ENCODE data around the gene UBXN11.
A peak's percentile ranks its signal among the peaks of the same experiment; 100 is the strongest.
"Not testable (repeated sequence)": the region's sequence is repeated elsewhere in the genome, so short reads cannot be mapped to it uniquely, and the experiment has no call there.

Gene UBXN11

DNA sequence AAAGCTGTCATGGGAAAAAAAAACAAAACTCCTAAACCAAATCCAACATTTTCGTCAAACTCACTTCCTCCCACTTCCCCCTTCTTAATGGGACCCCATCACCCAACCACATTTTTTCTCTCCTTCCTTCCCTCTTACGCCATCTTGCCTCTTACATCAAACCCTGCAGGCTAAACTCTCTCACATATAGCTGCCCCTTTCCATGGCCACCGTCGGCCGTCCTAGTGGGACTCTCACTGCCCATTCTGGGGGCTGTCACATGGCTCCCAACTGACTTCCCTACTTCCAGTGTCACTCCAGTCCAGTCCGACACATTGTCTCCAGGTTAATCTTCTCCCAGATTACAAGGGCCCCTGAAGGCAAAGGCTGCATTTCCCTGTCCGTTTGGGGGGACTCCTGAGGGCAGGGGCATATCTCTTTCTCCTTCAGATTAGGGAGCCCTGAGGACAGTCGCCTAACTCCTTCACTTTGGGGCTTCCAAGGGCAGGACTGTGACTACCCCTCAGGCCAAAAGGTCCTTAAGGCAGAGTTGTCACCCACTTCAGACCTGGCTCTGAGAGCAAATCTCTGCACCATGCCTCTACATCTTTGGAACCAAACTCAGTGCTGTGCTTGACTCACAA, 658 bp downstream of the UBXN11 start:
- DNase-seq: no peak

DNA sequence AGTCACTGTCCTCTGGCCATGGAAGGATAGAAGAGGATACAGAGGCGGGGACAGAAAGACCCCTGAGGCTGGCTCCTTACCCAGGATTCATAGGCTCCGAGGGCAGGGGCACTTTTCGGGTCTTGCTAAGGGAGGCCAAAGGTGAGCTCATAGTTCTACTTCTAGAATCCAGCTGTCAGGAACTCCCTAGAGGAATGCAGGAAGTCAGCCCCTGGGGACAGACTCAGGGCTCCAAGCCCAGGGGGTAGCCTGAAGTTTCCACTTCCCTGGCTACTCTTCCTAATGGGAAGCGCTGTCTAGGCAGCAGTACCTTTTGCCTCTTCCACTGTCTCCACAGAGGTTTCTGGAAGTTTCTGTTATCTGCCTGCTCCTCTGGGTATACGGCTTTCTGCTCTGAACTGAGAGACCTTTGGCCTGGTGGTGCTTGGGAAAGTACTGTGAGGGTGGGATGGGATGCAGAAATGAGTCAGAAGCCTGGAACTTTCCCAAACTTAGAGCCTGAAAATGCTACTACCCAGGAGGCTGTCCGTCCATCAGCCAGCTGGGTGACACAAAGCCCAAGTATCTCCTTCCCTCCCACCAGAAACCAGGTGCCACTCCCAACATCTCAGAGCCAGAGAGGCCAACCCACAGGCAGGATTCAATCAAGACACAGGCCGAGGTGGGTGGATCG, 3.6 kb downstream of the UBXN11 start:
- no peak for DNase-seq

GRCh38 chr1:26300578-26301275, 5.7 kb downstream of the UBXN11 start:
- DNase-seq: no peak

DNA sequence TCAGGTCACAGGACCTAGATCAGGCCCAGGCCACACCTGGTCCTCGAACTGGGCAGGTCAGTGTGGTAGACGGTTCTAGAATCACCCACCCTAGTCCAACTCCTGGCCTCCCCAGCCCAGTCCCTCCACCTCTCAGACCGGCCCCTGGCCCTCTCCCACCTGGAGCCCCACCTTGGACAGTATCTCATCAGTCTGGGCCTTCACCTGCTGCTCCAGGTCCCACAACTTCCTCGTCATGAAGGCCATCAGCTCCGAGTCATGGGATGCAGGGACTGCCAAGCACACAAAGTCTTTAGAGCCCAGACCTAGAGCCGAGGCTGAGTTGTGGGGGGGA, 8.7 kb downstream of the UBXN11 start:
- DNase-seq: no peak

DNA sequence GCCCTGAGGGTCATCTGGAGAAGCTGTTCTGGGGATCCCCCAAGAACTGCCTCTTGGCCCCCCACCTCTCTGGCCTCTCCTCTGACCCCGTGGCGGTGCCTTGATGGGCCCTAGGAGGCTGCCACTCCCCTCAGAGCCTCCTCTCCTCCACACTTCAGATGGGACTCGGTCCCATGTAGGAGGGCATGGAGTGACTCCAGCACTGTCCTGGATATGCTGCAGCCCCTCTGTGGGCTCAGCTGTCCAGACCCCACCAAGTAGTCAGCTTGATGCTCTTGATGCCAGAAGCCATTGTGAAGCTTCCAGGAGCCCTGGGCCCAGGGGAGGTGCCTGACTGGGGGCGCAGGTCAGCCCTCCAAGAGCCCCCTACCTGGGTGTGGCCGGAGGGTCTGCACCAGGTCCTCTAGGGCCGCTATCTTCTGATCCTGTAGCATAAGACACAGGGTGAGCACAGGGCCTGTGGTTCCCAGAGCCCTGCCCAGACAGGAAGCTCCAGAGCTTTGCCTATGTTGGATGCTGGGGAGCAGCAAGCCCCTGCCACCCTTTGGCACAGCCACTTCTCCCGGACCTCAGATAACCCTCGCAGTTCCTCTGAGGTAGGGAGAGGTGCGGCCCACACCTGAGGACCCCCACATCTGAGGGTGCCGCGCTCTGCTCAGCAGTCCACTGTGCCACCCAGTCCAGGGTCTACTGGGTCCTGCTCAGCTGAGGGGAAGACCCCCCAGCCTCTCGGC, 9.2 kb downstream of the UBXN11 start:
- DNase-seq: no peak

DNA sequence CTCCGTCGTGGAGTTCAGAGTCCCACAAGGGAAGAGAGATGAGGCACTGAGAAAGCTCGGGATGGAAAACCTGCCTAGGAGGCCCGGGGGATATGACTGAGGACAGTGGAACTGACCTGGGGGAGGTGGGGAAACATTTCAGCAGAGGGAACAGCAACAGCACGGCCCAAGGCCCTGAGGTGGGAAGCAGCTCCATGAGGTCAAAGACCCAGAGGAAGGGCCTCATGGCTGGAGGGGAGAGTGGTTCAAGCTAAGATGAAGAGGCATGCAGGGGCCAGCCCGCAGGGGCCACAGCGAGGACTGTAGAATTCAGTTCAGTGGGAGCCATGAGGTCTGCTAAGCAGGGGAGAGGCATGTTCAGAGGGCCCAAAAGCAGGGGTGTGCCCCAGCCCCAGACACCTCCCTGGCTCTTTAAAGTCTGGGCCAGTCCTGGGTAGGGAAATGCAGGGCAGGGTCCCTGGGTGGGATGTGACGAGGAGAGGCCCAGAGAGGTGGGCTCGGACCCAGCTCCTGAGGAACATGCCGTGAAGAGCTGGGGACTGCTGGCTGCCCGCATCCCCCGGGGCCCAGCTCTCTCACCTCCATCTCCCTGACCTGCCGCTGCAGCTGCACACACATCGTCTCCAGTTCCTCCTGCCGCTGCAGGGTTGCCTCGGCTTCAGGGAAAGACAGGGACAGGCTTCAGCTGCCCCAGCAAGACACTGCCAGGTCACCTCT, 9.9 kb downstream of the UBXN11 start:
- DNase-seq: no peak

DNA sequence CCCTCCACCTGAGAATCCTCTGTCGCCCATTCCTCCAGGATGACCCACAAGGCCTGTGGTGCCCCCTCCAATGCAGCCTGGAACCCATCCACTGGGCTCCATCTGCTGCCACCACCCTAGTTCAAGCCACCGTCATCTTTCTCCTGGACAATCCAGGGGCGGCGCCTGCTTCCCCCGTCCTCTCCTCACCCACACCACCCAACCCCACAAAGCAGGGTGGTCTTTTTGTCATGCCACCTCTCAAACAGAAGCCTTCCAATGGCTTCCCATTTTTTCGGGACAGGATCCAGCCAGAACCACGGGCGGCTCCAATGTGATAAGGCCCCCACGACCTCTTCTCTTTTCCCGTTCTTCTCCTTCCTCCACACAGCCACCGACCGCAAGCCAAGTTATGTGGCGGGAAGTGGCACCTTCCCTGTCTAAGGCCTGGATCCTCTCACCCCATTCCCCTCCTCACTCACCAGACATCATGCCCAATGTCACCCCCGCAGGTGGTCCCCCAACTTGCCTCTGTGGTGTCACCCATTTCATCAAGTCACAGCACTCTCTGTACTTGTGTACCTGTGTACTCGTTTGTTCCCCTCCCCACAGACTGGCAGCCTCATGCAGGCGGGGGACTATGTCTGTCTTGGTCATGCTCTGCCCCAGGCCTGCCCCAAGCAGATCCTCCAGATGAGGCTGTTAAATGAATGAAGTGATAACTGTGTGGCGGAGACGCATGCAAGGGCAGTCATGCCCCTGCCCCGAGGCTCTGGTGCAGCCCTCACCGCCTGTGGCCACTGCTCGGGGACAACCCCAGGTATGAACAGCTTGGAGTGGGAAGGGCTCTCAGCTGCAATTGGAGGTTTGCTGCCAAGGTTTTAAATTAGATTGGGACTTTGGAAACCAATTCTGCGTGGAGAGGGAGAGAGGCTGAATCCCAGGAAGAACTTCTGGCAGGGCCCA, 11.0 kb downstream of the UBXN11 start:
- no peak for DNase-seq

- DNase-seq: no peak
These were observed 12.4 kb downstream of the UBXN11 start for GRCh38 chr1:26293911-26294463.

DNA sequence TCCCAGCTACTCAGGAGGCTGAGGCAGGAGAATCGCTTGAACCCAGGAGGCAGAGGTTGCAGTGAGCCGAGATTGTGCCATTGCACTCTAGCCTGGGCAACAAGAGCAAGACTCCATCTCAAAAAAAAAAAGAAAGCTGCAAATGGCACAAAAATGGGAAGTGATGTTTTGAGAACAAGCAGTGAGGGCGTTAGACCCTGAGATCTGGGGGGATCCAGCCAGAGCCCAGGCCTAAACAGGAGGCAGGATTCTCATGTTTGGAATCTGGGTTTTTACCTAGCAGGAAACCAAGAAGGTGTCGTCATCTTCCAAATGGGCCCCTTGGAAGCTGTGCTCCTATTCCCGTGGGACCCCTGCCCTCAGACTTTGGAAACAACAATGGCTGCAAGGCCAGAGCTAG, 13.7 kb downstream of the UBXN11 start:
- not testable (repeated sequence) for DNase-seq

DNA sequence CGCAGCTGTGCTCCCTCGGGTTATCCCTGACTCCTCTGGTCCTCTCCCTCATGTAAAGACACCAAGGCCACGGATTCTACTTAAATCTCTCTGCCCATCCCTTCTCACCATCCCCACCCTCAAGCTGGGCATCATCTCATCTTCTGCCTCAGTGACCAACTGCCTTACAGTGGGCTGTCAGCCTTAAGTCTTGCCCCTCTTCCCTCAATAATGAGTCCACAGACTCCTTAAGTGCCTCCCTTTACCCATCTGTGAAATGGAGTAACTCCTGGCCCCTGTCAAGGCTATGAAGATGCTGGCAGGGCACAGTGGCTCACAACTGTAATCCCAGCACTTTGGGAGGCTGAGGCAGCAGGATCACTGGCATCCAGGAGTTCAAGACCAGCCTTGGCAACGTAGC, 14.5 kb downstream of the UBXN11 start:
- DNase-seq: no peak

DNA sequence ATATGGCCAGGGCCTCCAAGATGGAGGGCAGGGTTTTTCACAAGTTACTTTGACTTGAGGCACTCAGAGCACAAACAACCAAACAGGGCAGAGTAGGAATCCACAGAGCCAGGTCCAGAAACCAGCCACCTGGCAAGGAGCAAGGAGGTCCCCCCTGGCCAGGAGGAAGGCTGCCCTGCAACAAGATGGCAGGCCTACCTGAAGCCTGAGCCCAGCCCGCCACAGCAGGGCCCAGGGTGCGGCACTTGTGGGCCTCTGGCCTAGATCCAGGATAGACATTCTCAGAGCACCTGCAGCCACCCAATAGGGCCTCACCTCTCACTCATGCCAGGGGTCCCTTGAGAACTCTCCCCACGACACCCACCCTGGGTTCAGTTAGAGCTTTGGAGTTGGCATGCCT, 15.0 kb downstream of the UBXN11 start:
- no peak for DNase-seq

DNA sequence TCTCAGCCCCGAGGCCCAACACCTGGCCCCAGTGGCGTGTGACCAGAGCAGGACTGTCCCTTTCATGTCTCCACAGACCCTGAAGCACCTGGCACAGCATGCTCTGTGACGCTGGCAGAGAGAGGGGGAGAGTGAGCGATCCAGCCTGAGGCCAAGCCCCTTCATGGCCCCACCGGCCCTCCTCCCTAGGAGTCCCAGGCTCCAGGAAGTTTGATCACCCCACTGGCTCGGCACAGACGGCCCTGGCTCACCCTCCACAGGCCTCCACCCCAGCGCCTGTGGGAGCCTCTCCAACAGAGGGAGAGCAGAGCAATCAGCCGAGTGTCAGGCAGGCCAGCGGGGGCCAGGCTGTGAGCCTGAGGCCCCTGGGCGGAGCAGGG, 15.6 kb downstream of the UBXN11 start:
- peak; percentile 40 for DNase-seq

DNA sequence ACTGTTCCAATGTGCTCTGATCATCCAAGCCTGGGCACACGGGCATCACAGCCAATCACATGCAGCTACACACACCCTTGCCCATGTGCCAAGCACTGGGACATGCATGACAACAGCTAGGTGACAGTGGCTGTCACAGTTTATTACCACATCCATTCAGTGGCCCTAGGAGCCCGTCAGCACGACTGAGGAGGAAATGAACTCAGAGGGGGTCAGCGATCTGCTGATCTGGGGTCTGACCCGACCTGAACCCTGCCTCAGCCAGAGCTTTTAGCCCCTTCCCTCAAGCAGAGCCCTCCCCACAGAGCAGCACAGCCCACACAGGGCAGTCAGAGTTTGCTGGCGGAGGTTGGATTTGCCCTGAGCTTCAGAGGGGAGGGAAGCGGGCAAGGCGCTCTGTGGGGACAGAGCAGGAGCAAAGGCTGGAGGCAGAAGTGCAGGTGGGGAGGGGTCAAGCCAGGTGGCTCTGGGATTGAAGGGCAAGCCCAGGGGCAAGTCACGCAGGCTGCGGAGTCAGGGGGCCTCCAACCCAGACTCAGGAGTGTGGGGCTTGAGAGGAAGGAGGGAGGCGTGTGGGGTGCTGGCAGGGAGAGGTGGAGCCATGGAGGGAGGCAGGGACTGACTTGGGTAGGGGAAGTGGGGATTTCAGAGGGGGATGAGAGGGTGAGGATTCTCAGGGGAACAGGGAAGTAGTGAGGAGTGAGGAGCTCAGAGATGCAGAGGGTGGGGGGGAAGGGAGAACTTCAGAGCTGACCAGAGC, 16.1 kb downstream of the UBXN11 start:
- no peak for DNase-seq

DNA sequence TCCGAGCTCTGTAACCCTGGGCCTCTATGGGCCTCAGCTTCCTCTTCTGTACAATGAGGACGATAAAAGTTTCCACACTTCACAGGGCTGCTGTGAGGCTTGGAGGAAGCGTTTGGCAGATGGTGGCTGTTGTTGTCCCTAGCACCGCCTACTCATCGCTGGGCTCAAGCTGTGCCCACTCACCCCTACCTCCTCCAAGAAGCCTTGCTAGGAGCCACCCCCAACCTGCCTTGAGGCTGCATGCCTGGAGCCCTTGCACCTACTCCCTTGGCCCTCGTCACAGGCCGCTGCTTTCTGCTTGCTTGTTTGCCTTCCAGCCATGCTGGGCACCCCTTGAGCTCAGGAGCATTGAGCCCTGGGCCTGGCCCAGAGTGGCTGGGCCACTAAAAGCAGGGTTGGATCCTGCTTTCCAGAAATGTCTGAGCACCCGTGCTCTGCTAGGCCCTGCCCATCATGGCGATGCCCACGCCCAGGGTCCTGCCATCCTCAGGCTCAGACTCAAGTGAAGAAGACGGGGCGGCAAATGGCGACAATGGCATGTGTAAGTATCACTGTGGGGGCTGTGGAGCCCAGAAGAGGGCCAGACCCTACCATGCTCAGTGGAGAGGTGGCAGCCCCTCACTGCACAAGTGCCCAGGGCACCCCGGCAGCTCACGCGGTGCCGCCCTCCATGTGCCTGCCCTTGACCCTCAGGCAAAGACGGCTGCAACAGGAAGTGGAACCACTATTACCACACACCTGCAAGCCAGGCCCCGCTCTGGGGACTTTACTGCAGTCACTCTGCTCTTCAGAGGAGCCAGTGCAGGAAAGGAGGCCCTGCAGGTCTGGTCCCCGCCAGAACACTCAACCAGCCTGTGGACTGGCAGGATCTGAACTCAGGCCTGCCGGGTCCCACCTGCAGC, 17.0 kb downstream of the UBXN11 start:
- DNase-seq: no peak

GRCh38 chr1:26288311-26288941, 18.0 kb downstream of the UBXN11 start:
- DNase-seq: no peak

DNA sequence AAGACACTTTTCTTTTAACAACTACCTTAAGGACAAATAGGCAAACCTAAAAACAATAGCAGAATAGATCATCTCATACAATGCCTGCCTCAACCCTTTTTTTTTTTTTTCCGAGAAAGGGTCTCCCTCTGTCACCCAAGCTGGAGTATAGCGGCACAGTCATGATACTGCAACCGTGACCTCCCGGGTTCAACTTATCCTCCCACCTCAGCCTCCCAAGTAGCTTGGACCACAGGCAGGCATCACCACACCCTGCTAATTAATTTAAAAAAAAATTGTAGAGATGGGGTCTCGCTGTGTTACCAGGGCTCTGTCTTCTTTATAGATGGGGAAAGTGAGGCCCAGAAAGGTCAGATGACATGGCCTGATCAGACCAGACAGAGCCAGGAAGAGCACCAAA, 18.6 kb downstream of the UBXN11 start:
- DNase-seq: no peak

DNA sequence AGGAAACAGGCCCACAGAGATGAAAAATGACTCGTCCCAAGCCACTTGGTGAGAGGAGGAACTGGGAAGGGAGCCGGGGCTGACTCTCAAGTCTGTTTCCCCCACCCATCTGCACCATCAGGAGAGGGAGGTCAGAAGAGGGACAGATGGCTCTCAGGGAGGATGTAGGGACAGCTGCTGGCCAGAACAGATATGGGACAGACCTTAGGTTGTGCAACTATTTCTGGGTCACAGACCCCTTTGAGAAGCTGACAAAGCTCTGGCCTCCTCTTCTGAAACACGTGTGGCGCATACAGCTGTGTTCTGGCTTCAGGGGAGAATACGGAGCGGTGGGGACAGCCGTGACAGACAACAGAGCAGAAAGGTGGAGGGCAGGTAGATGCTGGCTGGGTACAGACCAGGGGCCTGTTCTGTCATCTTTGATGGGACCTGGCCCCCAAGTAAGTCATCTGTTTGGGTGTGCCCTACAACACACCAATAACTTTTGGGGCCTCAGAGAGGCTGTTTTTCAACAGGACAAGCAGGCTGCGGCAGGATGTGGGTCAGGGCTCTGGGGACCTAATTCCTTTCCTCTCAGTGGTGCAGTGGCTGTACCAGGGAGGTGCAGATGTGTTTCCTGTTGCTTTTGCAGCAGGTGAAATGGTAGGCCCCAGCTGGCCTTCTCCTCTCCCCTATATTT, 19.3 kb downstream of the UBXN11 start:
- no peak for DNase-seq

DNA sequence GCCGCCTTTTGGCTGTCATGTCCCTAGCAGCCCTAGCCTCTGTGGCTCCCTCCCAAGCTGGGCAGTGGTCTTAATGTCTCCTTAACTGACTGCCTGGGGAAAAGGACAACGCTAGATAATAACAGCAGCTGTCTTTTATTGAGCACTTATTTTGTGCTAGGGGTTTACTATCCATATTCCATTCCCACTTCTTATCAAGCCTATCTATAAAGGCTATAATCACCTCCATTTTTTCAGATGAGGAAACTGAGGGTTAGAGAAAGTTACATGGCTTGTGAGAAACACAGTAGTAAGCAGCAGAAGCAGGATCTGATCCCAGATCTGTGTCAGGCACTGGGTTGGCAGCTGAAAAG, 20.4 kb downstream of the UBXN11 start:
- DNase-seq: no peak

Data from right kidney (tissue), 1 donor.